Measurements from ENCODE around the gene NEK7. TPM values are rescaled to one million over a fixed set of nuclear protein-coding genes. Genes with fewer than 3 reads are reported as not detected.

Gene NEK7
- total and polyA plus RNA-seq, 10 donors = 16.9 to 120 (median 73.2) TPM

DNA sequence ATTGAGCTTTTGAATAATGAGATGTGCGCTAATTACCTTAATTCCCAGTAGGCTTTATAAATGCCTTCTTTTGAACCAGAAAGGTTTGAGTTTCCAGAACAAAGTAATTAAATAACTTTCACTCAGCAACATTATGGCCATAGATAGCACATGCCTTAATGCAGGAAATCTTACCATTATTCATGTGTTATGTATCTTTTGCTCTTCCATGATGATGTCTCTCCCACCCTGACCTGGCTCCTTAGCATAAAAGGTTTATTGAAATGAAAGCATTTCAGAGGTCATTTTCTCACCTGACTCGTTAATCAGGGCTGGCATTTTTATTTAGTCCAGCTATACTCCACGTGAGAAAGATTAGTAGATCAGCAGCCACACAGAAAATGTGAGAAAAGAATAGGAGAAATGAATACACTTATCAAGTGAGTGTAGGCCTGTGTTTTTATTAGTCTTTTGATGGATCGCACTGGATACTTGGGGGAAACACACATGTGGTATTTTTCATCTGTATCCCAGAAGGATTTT lies 203.5 kb downstream of the NEK7 start:
- no peaks in the 10 kb centered on the region for H3K36me3 ChIP-seq
- H3K27me3 ChIP-seq (replicated peaks in 1 of 7) = no peaks in the 10 kb centered on the region
- no peak overlapping the region for H3K27ac ChIP-seq
- intact Hi-C loops (cut with DNase I; ENCODE audit: low total_unique reads) = no loop called here
- no peak for DNase-seq
- H3K4me3 ChIP-seq = no peak overlapping the region
- TF ChIP-seq CTCF (IDR thresholded peaks at IDR 0.05 in 8 of 11, conservative IDR thresholded peaks at IDR 0.05 in 3 of 11) (no peak), POLR2AphosphoS5 (IDR thresholded peaks at IDR 0.05) (no peak), POLR2A (IDR thresholded peaks at IDR 0.05) (no peak)
- H3K4me1 ChIP-seq = no peaks in the 10 kb centered on the region
- WGBS, 5 donors = 86 to 93% (median 91%) methylated on average over 4 of the region's 4 CpGs
- no peaks in the 10 kb centered on the region for H3K9me3 ChIP-seq

DNA sequence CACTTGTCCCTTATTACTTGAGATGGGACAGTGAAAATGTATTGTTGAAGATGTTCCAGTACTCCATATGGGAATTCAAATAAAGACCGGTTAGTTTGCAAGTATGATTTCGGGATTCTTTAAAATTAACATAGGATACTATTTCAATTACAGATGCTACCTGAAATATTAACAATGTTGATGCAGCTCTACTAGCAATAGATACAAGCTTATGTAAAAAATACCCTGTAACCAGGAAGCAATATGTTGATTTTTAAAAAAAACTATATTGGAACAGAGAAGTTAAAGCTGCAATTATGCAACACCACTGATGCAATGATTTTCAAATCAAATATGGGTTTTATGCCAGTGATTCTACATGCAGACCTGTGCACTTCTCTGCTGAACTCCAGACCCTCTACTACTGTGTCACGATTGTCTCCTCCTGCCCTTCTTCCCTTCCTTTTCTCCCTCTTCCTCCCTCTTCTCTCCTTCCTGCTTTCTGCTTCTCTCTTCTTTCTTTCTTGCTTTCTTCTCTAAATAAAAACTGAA lies 204.5 kb downstream of the NEK7 start:
- DNase-seq = no peak
- intact Hi-C loops (cut with DNase I; ENCODE audit: low total_unique reads) = no loop called here
- no peaks in the 10 kb centered on the region for H3K4me1 ChIP-seq
- no peak overlapping the region for H3K4me3 ChIP-seq
- H3K36me3 ChIP-seq = no peaks in the 10 kb centered on the region
- TF ChIP-seq POLR2A (IDR thresholded peaks at IDR 0.05) (no peak), CTCF (IDR thresholded peaks at IDR 0.05 in 8 of 11, conservative IDR thresholded peaks at IDR 0.05 in 3 of 11) (no peak), POLR2AphosphoS5 (IDR thresholded peaks at IDR 0.05) (no peak)
- WGBS, 5 donors = 75 to 89% (median 81%) methylated on average over 3 of the region's 3 CpGs
- H3K27me3 ChIP-seq (replicated peaks in 1 of 7) = no peaks in the 10 kb centered on the region
- no peaks in the 10 kb centered on the region for H3K9me3 ChIP-seq
- no peak overlapping the region for H3K27ac ChIP-seq

- Histone ChIP-seq H3K4me3 (no peak overlapping the region), H3K27ac (no peak overlapping the region), H3K4me1 (no peaks in the 10 kb centered on the region), H3K9me3 (peaks cover 0 to 15% (median 5%) of the 10 kb centered on the region in 8 donors), H3K27me3 (replicated peaks in 1 of 7) (no peaks in the 10 kb centered on the region), H3K36me3 (no peaks in the 10 kb centered on the region)
- intact Hi-C loops (cut with DNase I; ENCODE audit: low total_unique reads) = no loop called here
- no peak for TF ChIP-seq CTCF (IDR thresholded peaks at IDR 0.05 in 8 of 11, conservative IDR thresholded peaks at IDR 0.05 in 3 of 11)
- no peak for TF ChIP-seq POLR2AphosphoS5 (IDR thresholded peaks at IDR 0.05)
- no peak for TF ChIP-seq POLR2A (IDR thresholded peaks at IDR 0.05)
- no peak for DNase-seq
- WGBS, 5 donors = 63 to 82% (median 81%) methylated on average over 3 of the region's 3 CpGs
Measured at GRCh38 chr1:198363625-198364151, 206.9 kb downstream of the NEK7 start.

- Histone ChIP-seq H3K9me3 (peaks cover 0 to 19% (median 10%) of the 10 kb centered on the region in 8 donors), H3K4me3 (no peak overlapping the region), H3K36me3 (no peaks in the 10 kb centered on the region), H3K27me3 (replicated peaks in 1 of 7) (no peaks in the 10 kb centered on the region), H3K27ac (no peak overlapping the region), H3K4me1 (no peaks in the 10 kb centered on the region)
- DNase-seq = no peak
- WGBS, 5 donors = 78 to 92% (median 85%) methylated on average over 2 of the region's 2 CpGs
- TF ChIP-seq CTCF (IDR thresholded peaks at IDR 0.05 in 8 of 11, conservative IDR thresholded peaks at IDR 0.05 in 3 of 11) (no peak), POLR2AphosphoS5 (IDR thresholded peaks at IDR 0.05) (no peak), POLR2A (IDR thresholded peaks at IDR 0.05) (no peak)
- intact Hi-C loops (cut with DNase I; ENCODE audit: low total_unique reads) = no loop called here
Measured at GRCh38 chr1:198364471-198364870, 207.7 kb downstream of the NEK7 start.

All from spleen (tissue), 11 donors.